Stomach (tissue), 9 donors: ENCODE measurements around the gene CASTOR1. TPM values are rescaled to one million over a fixed set of nuclear protein-coding genes. Genes with fewer than 3 reads are reported as not detected.

Experiments
- DNase-seq, 2 donors: peaks; one replicate each; pipeline versions ENCODE4 v3.0.0 to v3.0.0-alpha.2; 2013 to 2019
- H3K27ac ChIP-seq, 5 donors: fragments of 200-600 bp in 4 of 5; sonication (generic) in 4 of 5; one replicate each; pipeline ENCODE4 v1.5.1; 2013 to 2019; ENCODE audit warnings: mild to moderate bottlenecking in 1 of 5, moderate library complexity in 1 of 5
- H3K27me3 ChIP-seq, 3 donors: fragments of 200-600 bp; sonication (generic); one replicate each; pipeline ENCODE4 v1.5.1; 2017 to 2019; ENCODE audit warnings: mixed run types in 1 of 3
- H3K36me3 ChIP-seq, 4 donors: fragments of 200-600 bp; sonication (generic); 1 replicate in 3 of 4; 2 replicates in 1 of 4; pipeline ENCODE4 v1.5.1; 2016 to 2019
- H3K4me1 ChIP-seq, 4 donors: fragments of 200-600 bp; sonication (generic); one replicate each; pipeline ENCODE4 v1.5.1; 2016 to 2019
- H3K4me3 ChIP-seq, 4 donors: fragments of 200-600 bp; sonication (generic) in 3 of 4; one replicate each; pipeline ENCODE4 v1.5.1; 2016 to 2019; ENCODE audit warnings: mild to moderate bottlenecking in 1 of 4
- H3K9me3 ChIP-seq, 4 donors: fragments of 200-600 bp; sonication (generic); one replicate each; pipeline ENCODE4 v1.5.1; 2016 to 2019
- CTCF ChIP-seq, 7 experiments: fragments of 450-650 bp in 4 of 7; fragments of 200-600 bp in 3 of 7; sonication (generic) in 3 of 7; IDR thresholded peaks; one replicate each; pipeline ENCODE4 v1.5.1; 2016 to 2019; ENCODE audit warnings: antibody characterized with exemption in 7 of 7, control low read depth in 2 of 7, mild to moderate bottlenecking in 1 of 7
- EP300 ChIP-seq: sonication (generic); formaldehyde crosslinking; IDR thresholded peaks from one replicate; pipeline ENCODE4 v1.6.1; 2017; ENCODE audit warnings: antibody characterized with exemption
- POLR2A ChIP-seq, 4 donors: fragments of 450-650 bp; IDR thresholded peaks; one replicate each; pipeline ENCODE4 v1.6.1; 2016; ENCODE audit warnings: antibody characterized with exemption in 4 of 4, control low read depth in 2 of 4, mild to moderate bottlenecking in 1 of 4, moderate library complexity in 1 of 4
- POLR2AphosphoS5 ChIP-seq, 3 donors: sonication (generic); formaldehyde crosslinking; IDR thresholded peaks; one replicate each; pipeline ENCODE4 v1.6.1; 2016; ENCODE audit warnings: antibody characterized with exemption in 3 of 3
- WGBS, 5 donors: extraction: QIAGEN DNeasy Blood & Tissue Kit in 3 of 5; methylation state at CpG; one replicate each; pipeline versions ENCODE4 v1.1.5 to v1.1.7; 2013 to 2018; 5-methylcytosine and 5-hydroxymethylcytosine counted together
- intact Hi-C: fragments of 100-400 bp; cut with DNase I; formaldehyde crosslinking; loops from one replicate; pipeline ENCODE4 v1.15.1; 2023; ENCODE audit warnings: low total_unique reads
- polyA plus RNA-seq, 3 donors: library from polyadenylated mRNA; stranded (reverse); fragments of 200-250 nt; gene quantifications; one replicate each; pipeline ENCODE4 v1.2.3, GENCODE V29; 2013
- total RNA-seq, 5 donors: library from RNA; depleted of rRNA; stranded (reverse); fragments of >200 nt; gene quantifications; one replicate each; pipeline versions ENCODE4 v1.1.0 to v1.2.3, GENCODE V29; 2014 to 2016
- donor health status: healthy with polysubstance abuse.
- donor health status: Bipolar disorder and iron deficiency.
- donor health status: healthy.

Gene CASTOR1
- total and polyA plus RNA-seq, 8 donors = 1.2 to 57.8 (median 5.3) TPM

GRCh38 chr22:30244641-30245040 is 44.7 kb downstream of the CASTOR1 start:
- Histone ChIP-seq H3K27ac (peak overlapping the region in 1 of 5 donors; percentile 71), H3K27me3 (peaks cover 0 to 57% (median 15%) of the 10 kb centered on the region in 3 donors), H3K9me3 (no peaks in the 10 kb centered on the region), H3K4me1 (peaks cover 5 to 45% (median 33%) of the 10 kb centered on the region in 4 donors), H3K4me3 (no peak overlapping the region), H3K36me3 (no peaks in the 10 kb centered on the region)
- DNase-seq = no peak
- no peak for TF ChIP-seq POLR2A (IDR thresholded peaks at IDR 0.05)
- no peak for TF ChIP-seq EP300
- WGBS, 5 donors = 93 to 99% (median 97%) methylated on average over 5 of the region's 5 CpGs
- intact Hi-C loops = no loop called here

- no peak overlapping the region for H3K27ac ChIP-seq
- H3K9me3 ChIP-seq = no peaks in the 10 kb centered on the region
- H3K27me3 ChIP-seq = peaks cover 0 to 51% (median 15%) of the 10 kb centered on the region in 3 donors
- H3K36me3 ChIP-seq = no peaks in the 10 kb centered on the region
- 89 to 93% (median 93%) methylated on average over 10 of the region's 10 CpGs for WGBS, 5 donors
- intact Hi-C loops = no loop called here
- peaks cover 3 to 39% (median 29%) of the 10 kb centered on the region in 4 donors for H3K4me1 ChIP-seq
- no peak overlapping the region for H3K4me3 ChIP-seq
- TF ChIP-seq POLR2A (IDR thresholded peaks at IDR 0.05) (no peak), CTCF (IDR thresholded peaks at IDR 0.05) (no peak), EP300 (no peak), POLR2AphosphoS5 (IDR thresholded peaks at IDR 0.05) (no peak)
- no peak for DNase-seq
These were observed 45.2 kb downstream of the CASTOR1 start for GRCh38 chr22:30244066-30244465.

GRCh38 chr22:30243661-30244060 is 45.6 kb downstream of the CASTOR1 start:
- intact Hi-C loops = no loop called here
- Histone ChIP-seq H3K4me3 (no peak overlapping the region), H3K27me3 (peaks cover 0 to 47% (median 15%) of the 10 kb centered on the region in 3 donors), H3K36me3 (no peaks in the 10 kb centered on the region), H3K9me3 (no peaks in the 10 kb centered on the region), H3K4me1 (peaks cover 0 to 35% (median 25%) of the 10 kb centered on the region in 4 donors), H3K27ac (no peak overlapping the region)
- 89 to 96% (median 92%) methylated on average over 6 to 22 of the region's 22 CpGs for whole genome bisulfite sequencing, 5 donors
- DNase-seq = no peak
- TF ChIP-seq POLR2A (IDR thresholded peaks at IDR 0.05) (no peak), EP300 (no peak), POLR2AphosphoS5 (IDR thresholded peaks at IDR 0.05) (no peak), CTCF (IDR thresholded peaks at IDR 0.05) (no peak)

- Histone ChIP-seq H3K27ac (peak overlapping the region in 3 of 5 donors; percentile 8 to 38 (median 8)), H3K4me3 (no peak overlapping the region), H3K9me3 (no peaks in the 10 kb centered on the region), H3K36me3 (no peaks in the 10 kb centered on the region), H3K4me1 (peaks cover 0 to 19% (median 17%) of the 10 kb centered on the region in 4 donors), H3K27me3 (peaks cover 0 to 28% (median 9%) of the 10 kb centered on the region in 3 donors)
- intact Hi-C loops = no loop called here
- WGBS, 5 donors = 73 to 80% (median 76%) methylated on average over 10 to 15 of the region's 15 CpGs
- TF ChIP-seq EP300 = no peak
- peak in 1 of 2 donors; percentile 81 for DNase-seq
These were observed 47.5 kb downstream of the CASTOR1 start for GRCh38 chr22:30241576-30242371.

GRCh38 chr22:30240541-30241417 is 48.5 kb downstream of the CASTOR1 start:
- WGBS, 5 donors = 81 to 86% (median 84%) methylated on average over 23 to 24 of the region's 24 CpGs

More at GRCh38 chr22:30240541-30241417, 48.5 kb downstream of the CASTOR1 start:
- DNase-seq = no peak
- H3K4me3 ChIP-seq = no peak overlapping the region
- intact Hi-C loops = no loop called here
- TF ChIP-seq POLR2A (IDR thresholded peaks at IDR 0.05) (no peak), EP300 (no peak), POLR2AphosphoS5 (IDR thresholded peaks at IDR 0.05) (no peak), CTCF (IDR thresholded peaks at IDR 0.05) (no peak)
- no peaks in the 10 kb centered on the region for H3K9me3 ChIP-seq
- H3K36me3 ChIP-seq = no peaks in the 10 kb centered on the region
- H3K27me3 ChIP-seq = peaks cover 0 to 18% (median under 1%) of the 10 kb centered on the region in 3 donors
- H3K4me1 ChIP-seq = peaks cover 0 to 13% (median 10%) of the 10 kb centered on the region in 4 donors
- H3K27ac ChIP-seq = peak overlapping the region in 1 of 5 donors; percentile 3
